Glutamatergic neuron (in vitro differentiated cells): ENCODE measurements around the gene CLTCL1. TPM values are rescaled to one million over a fixed set of nuclear protein-coding genes. Genes with fewer than 3 reads are reported as not detected.

Experiments used
- DNase-seq: peaks from one replicate; pipeline ENCODE4 v3.0.0; 2022
- H3K27ac Mint-ChIP-seq: one replicate; pipeline ENCODE4 v1.8.0; 2020; ENCODE audit warnings: mild to moderate bottlenecking, mixed read lengths, inconsistent platforms; ENCODE audit not compliant: unreplicated experiment
- H3K27me3 Mint-ChIP-seq: one replicate; pipeline ENCODE4 v1.8.0; 2020; ENCODE audit warnings: mild to moderate bottlenecking, moderate library complexity, mixed read lengths, inconsistent platforms; ENCODE audit not compliant: unreplicated experiment
- H3K36me3 Mint-ChIP-seq: one replicate; pipeline ENCODE4 v1.8.0; 2020; ENCODE audit warnings: mild to moderate bottlenecking, mixed read lengths, inconsistent platforms; ENCODE audit not compliant: unreplicated experiment
- H3K4me1 Mint-ChIP-seq: one replicate; pipeline ENCODE4 v1.8.0; 2020; ENCODE audit warnings: mild to moderate bottlenecking, low read depth, mixed read lengths, inconsistent platforms; ENCODE audit not compliant: unreplicated experiment
- H3K4me3 Mint-ChIP-seq: one replicate; pipeline ENCODE4 v1.8.0; 2020; ENCODE audit warnings: mild to moderate bottlenecking, mixed read lengths, inconsistent platforms; ENCODE audit not compliant: unreplicated experiment
- H3K9me3 Mint-ChIP-seq: one replicate; pipeline ENCODE4 v1.8.0; 2020; ENCODE audit warnings: mild to moderate bottlenecking, moderate library complexity, mixed read lengths, inconsistent platforms; ENCODE audit not compliant: unreplicated experiment
- total RNA-seq: library from RNA; stranded (reverse); fragmentation: NEBNext Ultra II Directional; extraction: Animal tissue kit (Norgen Biotek cat#: 25700); gene quantifications from one replicate; pipeline ENCODE4 v1.2.1, GENCODE V29; 2021; ENCODE audit not compliant: unreplicated experiment
- TF ChIP-seq, protein P1 (sequence below): fragments of 200-600 bp; sonication (generic); IDR thresholded peaks from one replicate; pipeline ENCODE4 v1.5.0; 2021; ENCODE audit not compliant: partially characterized antibody, unreplicated experiment

CLTCL1 gene
- total RNA-seq, 1 donor from 2014 or later, result 11.8 TPM

DNA sequence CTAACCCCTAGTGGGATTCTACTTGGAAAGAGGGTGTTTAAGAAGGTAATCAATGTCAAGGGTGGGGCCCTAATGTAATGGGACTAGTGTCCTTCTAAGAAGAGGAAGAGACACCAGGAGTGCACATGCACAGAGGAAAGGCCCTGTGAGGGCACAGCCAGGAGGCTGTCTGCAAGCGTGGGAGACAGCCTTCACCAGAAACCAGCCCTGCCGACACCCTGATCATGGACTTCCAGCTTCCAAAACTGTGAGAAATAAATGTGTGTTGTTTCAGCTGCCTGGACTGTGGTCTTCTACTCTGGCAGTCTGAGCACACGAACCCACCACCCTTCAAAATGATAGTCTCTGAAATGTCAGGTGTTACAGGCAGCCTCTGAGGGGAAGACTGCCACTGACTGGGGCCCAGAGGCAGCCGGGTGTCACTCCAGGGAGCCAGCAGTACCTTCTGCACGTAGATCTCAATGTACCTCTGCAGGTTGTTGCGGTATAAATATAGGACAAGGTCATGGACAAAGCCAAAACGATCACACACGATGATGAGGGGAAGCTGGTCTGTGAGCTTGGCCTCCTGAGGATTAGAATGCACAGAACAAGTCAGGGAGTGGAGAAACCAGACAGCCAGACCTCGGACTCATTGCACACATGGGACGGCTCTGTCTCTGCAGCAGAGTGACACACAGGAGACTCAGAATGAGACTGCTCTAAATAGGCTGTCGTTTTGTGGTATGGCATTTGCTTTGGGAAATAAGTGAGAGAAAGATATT, 69.1 kb downstream of the CLTCL1 start:
- TF ChIP-seq, protein P1, sequence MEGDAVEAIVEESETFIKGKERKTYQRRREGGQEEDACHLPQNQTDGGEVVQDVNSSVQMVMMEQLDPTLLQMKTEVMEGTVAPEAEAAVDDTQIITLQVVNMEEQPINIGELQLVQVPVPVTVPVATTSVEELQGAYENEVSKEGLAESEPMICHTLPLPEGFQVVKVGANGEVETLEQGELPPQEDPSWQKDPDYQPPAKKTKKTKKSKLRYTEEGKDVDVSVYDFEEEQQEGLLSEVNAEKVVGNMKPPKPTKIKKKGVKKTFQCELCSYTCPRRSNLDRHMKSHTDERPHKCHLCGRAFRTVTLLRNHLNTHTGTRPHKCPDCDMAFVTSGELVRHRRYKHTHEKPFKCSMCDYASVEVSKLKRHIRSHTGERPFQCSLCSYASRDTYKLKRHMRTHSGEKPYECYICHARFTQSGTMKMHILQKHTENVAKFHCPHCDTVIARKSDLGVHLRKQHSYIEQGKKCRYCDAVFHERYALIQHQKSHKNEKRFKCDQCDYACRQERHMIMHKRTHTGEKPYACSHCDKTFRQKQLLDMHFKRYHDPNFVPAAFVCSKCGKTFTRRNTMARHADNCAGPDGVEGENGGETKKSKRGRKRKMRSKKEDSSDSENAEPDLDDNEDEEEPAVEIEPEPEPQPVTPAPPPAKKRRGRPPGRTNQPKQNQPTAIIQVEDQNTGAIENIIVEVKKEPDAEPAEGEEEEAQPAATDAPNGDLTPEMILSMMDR, result no peak
- no peak for DNase-seq
- peaks cover 5% of the 10 kb centered on the region for H3K36me3 Mint-ChIP-seq
- peaks cover 3% of the 10 kb centered on the region for H3K27me3 Mint-ChIP-seq
- H3K4me3 Mint-ChIP-seq, result no peak overlapping the region
- peaks cover 3% of the 10 kb centered on the region for H3K9me3 Mint-ChIP-seq
- peaks cover 3% of the 10 kb centered on the region for H3K4me1 Mint-ChIP-seq
- H3K27ac Mint-ChIP-seq, result no peak overlapping the region

DNA sequence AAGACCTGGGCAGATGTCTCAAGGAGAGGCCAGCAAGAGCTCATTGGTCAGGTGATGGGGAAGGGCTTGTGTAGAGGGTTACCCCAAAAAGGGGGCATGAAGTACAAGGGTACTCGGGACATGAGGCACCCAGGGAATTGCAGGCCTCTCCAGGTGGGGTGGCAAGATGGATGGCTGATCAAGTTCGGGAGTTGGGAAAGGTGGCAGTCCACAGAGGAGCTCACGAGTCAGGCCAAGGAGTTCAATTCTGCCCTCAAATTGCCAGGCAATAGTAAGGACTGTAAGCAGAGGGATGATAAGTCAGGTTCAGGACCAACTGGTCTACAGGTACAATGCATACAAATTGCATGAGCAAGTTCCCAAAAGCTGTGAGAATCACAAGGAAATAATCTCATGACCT, 70.7 kb downstream of the CLTCL1 start:
- Mint-ChIP-seq H3K27ac (no peak overlapping the region), H3K4me3 (no peak overlapping the region)

DNA sequence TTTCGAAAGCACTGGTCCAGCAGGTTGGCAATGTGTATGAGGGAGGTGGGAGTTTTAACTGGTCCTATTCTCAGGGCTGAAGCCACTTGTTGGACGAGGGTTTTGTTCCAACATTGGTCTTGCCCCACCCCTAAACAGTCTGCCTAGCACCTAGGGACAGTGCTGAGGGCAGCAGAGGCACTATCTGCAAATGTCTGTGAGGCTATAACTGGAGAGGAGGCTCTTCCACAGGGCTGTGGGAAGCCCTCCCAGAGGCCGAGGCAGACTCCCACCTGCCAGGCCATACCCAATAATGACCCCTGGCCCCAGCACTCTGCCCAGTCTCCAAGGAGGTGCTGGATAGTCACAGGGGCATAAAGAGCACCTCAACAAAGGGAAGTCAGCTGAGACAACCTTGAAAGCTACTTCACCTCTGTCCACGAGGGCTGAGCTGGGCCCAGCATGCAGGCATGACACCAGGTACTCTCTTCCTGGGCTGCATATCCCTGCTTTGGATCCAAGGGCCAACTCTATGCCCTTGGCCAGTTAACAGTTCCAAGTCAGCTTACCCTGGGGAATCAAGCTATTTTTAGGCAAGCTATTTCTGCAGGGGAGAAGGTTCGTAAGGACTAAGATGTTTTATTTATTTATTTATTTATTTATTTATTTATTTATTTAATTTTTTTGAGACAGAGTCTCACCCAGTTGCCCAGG, 72.8 kb downstream of the CLTCL1 start:
- Mint-ChIP-seq H3K36me3 (peaks cover 4% of the 10 kb centered on the region), H3K27ac (no peak overlapping the region), H3K4me3 (no peak overlapping the region), H3K9me3 (no peaks in the 10 kb centered on the region), H3K4me1 (peaks cover 3% of the 10 kb centered on the region), H3K27me3 (peaks cover 3% of the 10 kb centered on the region)
- no peak for DNase-seq
- TF ChIP-seq, protein P1, result no peak

More for the DNA sequence above, 70.7 kb downstream of the CLTCL1 start:
- DNase-seq, result no peak
- Mint-ChIP-seq H3K4me1 (peaks cover 3% of the 10 kb centered on the region), H3K27me3 (peaks cover 3% of the 10 kb centered on the region), H3K36me3 (peaks cover 5% of the 10 kb centered on the region), H3K9me3 (no peaks in the 10 kb centered on the region)
- TF ChIP-seq, protein P1, result no peak

DNA sequence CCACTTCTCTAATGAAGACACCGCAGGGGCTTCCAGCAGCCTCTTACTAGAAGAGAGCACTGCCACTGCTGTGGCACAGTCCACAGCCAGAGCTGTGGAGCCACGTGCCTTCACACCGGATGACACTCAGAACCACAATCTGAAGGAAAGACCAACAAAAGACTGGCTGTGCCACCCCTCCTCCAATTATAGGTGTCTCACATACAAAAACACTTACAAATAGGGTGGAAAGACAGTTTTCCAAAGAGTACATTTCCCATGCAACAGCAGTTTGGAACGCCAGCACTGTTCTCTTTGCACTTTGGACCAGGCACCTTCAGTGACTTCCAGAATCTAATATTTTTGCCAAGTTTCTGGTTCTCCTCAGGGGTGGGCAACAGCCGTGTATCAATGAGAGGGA, 74.9 kb downstream of the CLTCL1 start:
- Mint-ChIP-seq H3K9me3 (no peaks in the 10 kb centered on the region), H3K4me1 (peaks cover 3% of the 10 kb centered on the region), H3K36me3 (peaks cover 4% of the 10 kb centered on the region), H3K4me3 (no peak overlapping the region), H3K27me3 (peaks cover 3% of the 10 kb centered on the region), H3K27ac (no peak overlapping the region)
- TF ChIP-seq, protein P1, result no peak
- DNase-seq, result no peak

DNA sequence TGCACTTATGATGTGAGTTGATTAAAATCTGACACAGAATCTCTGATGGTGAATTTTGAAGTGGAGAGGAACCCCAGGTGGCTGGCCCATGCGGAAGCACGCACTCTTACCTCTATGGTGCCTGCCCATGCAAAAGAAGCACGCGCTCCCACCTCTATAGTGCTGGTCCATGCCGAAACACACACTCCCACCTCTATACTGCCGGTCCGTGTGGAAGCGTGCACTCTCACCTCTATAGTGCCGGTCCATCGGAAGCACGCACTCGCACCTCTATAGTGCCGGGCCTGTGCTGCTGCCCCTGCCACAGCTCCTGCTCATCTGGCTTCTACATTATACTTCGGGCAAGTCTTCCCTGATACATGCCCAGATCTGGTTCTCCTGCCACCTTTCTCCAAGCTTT, 76.2 kb downstream of the CLTCL1 start:
- H3K36me3 Mint-ChIP-seq, result peaks cover 4% of the 10 kb centered on the region
- H3K4me1 Mint-ChIP-seq, result peaks cover 3% of the 10 kb centered on the region
- H3K27me3 Mint-ChIP-seq, result peaks cover 1% of the 10 kb centered on the region
- TF ChIP-seq, protein P1, result no peak
- H3K4me3 Mint-ChIP-seq, result no peak overlapping the region
- DNase-seq, result no peak
- no peaks in the 10 kb centered on the region for H3K9me3 Mint-ChIP-seq
- H3K27ac Mint-ChIP-seq, result no peak overlapping the region
